ENCODE measurements around the gene CAPS2. TPM values are rescaled to one million over a fixed set of nuclear protein-coding genes. Genes with fewer than 3 reads are reported as not detected.

CAPS2 gene
- total and polyA plus RNA-seq, 8 donors, result 1.3 to 74.7 (median 2.7) TPM

- TF ChIP-seq EP300 (IDR thresholded peaks at IDR 0.05) (no peak), POLR2A (IDR thresholded peaks at IDR 0.05) (no peak), POLR2AphosphoS5 (IDR thresholded peaks at IDR 0.05) (no peak)
- TF ChIP-seq, protein P1, sequence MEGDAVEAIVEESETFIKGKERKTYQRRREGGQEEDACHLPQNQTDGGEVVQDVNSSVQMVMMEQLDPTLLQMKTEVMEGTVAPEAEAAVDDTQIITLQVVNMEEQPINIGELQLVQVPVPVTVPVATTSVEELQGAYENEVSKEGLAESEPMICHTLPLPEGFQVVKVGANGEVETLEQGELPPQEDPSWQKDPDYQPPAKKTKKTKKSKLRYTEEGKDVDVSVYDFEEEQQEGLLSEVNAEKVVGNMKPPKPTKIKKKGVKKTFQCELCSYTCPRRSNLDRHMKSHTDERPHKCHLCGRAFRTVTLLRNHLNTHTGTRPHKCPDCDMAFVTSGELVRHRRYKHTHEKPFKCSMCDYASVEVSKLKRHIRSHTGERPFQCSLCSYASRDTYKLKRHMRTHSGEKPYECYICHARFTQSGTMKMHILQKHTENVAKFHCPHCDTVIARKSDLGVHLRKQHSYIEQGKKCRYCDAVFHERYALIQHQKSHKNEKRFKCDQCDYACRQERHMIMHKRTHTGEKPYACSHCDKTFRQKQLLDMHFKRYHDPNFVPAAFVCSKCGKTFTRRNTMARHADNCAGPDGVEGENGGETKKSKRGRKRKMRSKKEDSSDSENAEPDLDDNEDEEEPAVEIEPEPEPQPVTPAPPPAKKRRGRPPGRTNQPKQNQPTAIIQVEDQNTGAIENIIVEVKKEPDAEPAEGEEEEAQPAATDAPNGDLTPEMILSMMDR (IDR thresholded peaks at IDR 0.05), result no peak
Observed at GRCh38 chr12:75317784-75318183, 12.3 kb downstream of the CAPS2 start.

GRCh38 chr12:75315518-75315917, 14.6 kb downstream of the CAPS2 start:
- Histone ChIP-seq H3K4me3 (no peak overlapping the region), H3K4me1 (no peaks in the 10 kb centered on the region), H3K27ac (no peak overlapping the region), H3K36me3 (no peaks in the 10 kb centered on the region), H3K27me3 (no peaks in the 10 kb centered on the region), H3K9me3 (no peaks in the 10 kb centered on the region)
- intact Hi-C loops (cut with DNase I; ENCODE audit: low total_unique reads), result no loop called here
- TF ChIP-seq EP300 (IDR thresholded peaks at IDR 0.05) (no peak), POLR2AphosphoS5 (IDR thresholded peaks at IDR 0.05) (no peak), POLR2A (IDR thresholded peaks at IDR 0.05) (no peak)
- TF ChIP-seq, protein P1 (IDR thresholded peaks at IDR 0.05), result no peak
- DNase-seq, result no peak

More at GRCh38 chr12:75317784-75318183, 12.3 kb downstream of the CAPS2 start:
- intact Hi-C loops (cut with DNase I; ENCODE audit: low total_unique reads), result no loop called here
- Histone ChIP-seq H3K4me1 (no peaks in the 10 kb centered on the region), H3K36me3 (no peaks in the 10 kb centered on the region), H3K27me3 (no peaks in the 10 kb centered on the region), H3K4me3 (no peak overlapping the region), H3K27ac (no peak overlapping the region), H3K9me3 (no peaks in the 10 kb centered on the region)
- peak in 1 of 2 donors; percentile 7 for DNase-seq
- 82 to 92% (median 84%) methylated on average over 3 of the region's 3 CpGs for WGBS, 5 donors

- WGBS, 5 donors, result 68 to 78% (median 77%) methylated on average over 3 of the region's 3 CpGs
- TF ChIP-seq EP300 (IDR thresholded peaks at IDR 0.05), result no peak
- no peak for TF ChIP-seq POLR2AphosphoS5 (IDR thresholded peaks at IDR 0.05)
- no peak for TF ChIP-seq POLR2A (IDR thresholded peaks at IDR 0.05)
- TF ChIP-seq, protein P1 (IDR thresholded peaks at IDR 0.05), result no peak
- H3K4me3 ChIP-seq, result no peak overlapping the region
- intact Hi-C loops (cut with DNase I; ENCODE audit: low total_unique reads), result no loop called here
- peaks cover 0 to 3% (median 0%) of the 10 kb centered on the region in 4 donors for H3K36me3 ChIP-seq
- no peak for DNase-seq
- H3K4me1 ChIP-seq, result no peaks in the 10 kb centered on the region
- no peaks in the 10 kb centered on the region for H3K27me3 ChIP-seq
- H3K27ac ChIP-seq, result no peak overlapping the region
- no peaks in the 10 kb centered on the region for H3K9me3 ChIP-seq
Observed at GRCh38 chr12:75311369-75311768, 18.8 kb downstream of the CAPS2 start.

DNA sequence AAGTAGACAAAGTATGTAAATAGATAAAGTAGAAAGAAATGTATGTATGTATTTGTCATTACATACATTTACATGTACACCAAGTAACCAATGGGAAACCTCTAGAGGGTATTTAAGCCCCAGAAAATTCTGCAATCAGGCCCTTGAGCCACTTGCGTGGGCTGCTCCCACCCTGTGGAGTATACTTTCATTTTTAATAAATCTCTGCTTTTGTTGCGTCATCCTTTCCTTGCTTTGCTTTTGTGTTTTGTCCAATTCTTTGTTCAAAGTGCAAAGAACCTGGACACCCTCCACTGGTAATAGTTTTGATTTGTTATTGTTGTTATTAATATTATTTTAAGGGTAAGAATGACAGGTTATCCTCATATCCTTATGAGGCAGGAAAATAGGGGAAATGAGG, 21.8 kb downstream of the CAPS2 start:
- Histone ChIP-seq H3K4me1 (no peaks in the 10 kb centered on the region), H3K27me3 (no peaks in the 10 kb centered on the region), H3K4me3 (no peak overlapping the region), H3K36me3 (peaks cover 0 to 27% (median 12%) of the 10 kb centered on the region in 4 donors), H3K27ac (no peak overlapping the region), H3K9me3 (no peaks in the 10 kb centered on the region)
- 77 to 97% (median 88%) methylated on average over 2 of the region's 2 CpGs for WGBS, 5 donors
- TF ChIP-seq, protein P1 (IDR thresholded peaks at IDR 0.05), result no peak
- no peak for TF ChIP-seq EP300 (IDR thresholded peaks at IDR 0.05)
- no peak for TF ChIP-seq POLR2AphosphoS5 (IDR thresholded peaks at IDR 0.05)
- TF ChIP-seq POLR2A (IDR thresholded peaks at IDR 0.05), result no peak
- intact Hi-C loops (cut with DNase I; ENCODE audit: low total_unique reads), result no loop called here
- DNase-seq, result no peak

Data from stomach (tissue), 9 donors.